CD4-positive, alpha-beta memory T cell (primary cell): ENCODE data around the gene EEPD1. TPM values are rescaled to one million over a fixed set of nuclear protein-coding genes. Genes with fewer than 3 reads are reported as not detected.
A peak's percentile ranks its signal among the peaks of the same experiment; 100 is the strongest.

Experiments
- CTCF ChIA-PET: fragments of 350-600 bp; sonication (Branson Sonifier 250); formaldehyde crosslinking; loops from one replicate; lab custom pipeline; 2021; ENCODE audit warnings: inconsistent platforms; ENCODE audit not compliant: partially characterized antibody; lab: Charles Lee
- POLR2A ChIA-PET: fragments of 350-600 bp; sonication (Branson Sonifier 250); formaldehyde crosslinking; loops from one replicate; lab custom pipeline; 2021; ENCODE audit not compliant: partially characterized antibody; lab: Charles Lee
- DNase-seq, 5 donors: peaks; one replicate each; pipeline versions ENCODE4 v3.0.0 to v3.0.0-alpha.2; 2020 to 2022; ENCODE audit warnings: mixed read lengths in 1 of 5
- H3K27ac ChIP-seq: one replicate; pipeline ENCODE4 v1.7.0; 2013; ENCODE audit warnings: low read depth, low read length
- H3K27me3 ChIP-seq: 2 replicates; pipeline ENCODE4 v1.7.0; 2013; ENCODE audit warnings: mild to moderate bottlenecking, low read length, moderate library complexity; ENCODE audit not compliant: insufficient read depth
- H3K36me3 ChIP-seq: 2 replicates; pipeline ENCODE4 v1.7.0; 2013; ENCODE audit warnings: mild to moderate bottlenecking, low read length, moderate library complexity; ENCODE audit not compliant: insufficient read depth
- H3K4me1 ChIP-seq: 2 replicates; pipeline ENCODE4 v1.7.0; 2013; ENCODE audit warnings: mild to moderate bottlenecking, low read length, moderate library complexity; ENCODE audit not compliant: insufficient read depth
- H3K4me3 ChIP-seq, 2 donors: one replicate each; pipeline ENCODE4 v1.7.0; 2013; ENCODE audit warnings: low read length in 2 of 2, mild to moderate bottlenecking in 1 of 2
- H3K9me3 ChIP-seq, 2 donors: one replicate each; pipeline ENCODE4 v1.7.0; 2013; ENCODE audit warnings: low read length in 2 of 2, control low read depth in 1 of 2; ENCODE audit not compliant: control insufficient read depth in 1 of 2
- H3K27ac Mint-ChIP-seq, 7 donors: one replicate each; pipeline ENCODE4 v1.8.0; 2020 to 2021; ENCODE audit warnings: mixed read lengths in 7 of 7, mild to moderate bottlenecking in 6 of 7, inconsistent platforms in 3 of 7, moderate library complexity in 3 of 7
- H3K27me3 Mint-ChIP-seq, 2 donors: one replicate each; pipeline ENCODE4 v1.8.0; 2020 to 2021; ENCODE audit warnings: mixed read lengths in 2 of 2
- H3K36me3 Mint-ChIP-seq, 2 donors: one replicate each; pipeline ENCODE4 v1.8.0; 2020 to 2021; ENCODE audit warnings: mixed read lengths in 2 of 2, inconsistent platforms in 1 of 2, mild to moderate bottlenecking in 1 of 2
- H3K4me1 Mint-ChIP-seq, 4 donors: one replicate each; pipeline ENCODE4 v1.8.0; 2020 to 2021; ENCODE audit warnings: mixed read lengths in 4 of 4, mild to moderate bottlenecking in 1 of 4
- H3K4me3 Mint-ChIP-seq, 8 donors: one replicate each; pipeline ENCODE4 v1.8.0; 2020 to 2021; ENCODE audit warnings: mixed read lengths in 8 of 8, mild to moderate bottlenecking in 7 of 8, moderate library complexity in 6 of 8, inconsistent platforms in 3 of 8
- H3K9me3 Mint-ChIP-seq, 8 donors: one replicate each; pipeline ENCODE4 v1.8.0; 2020 to 2021; ENCODE audit warnings: mixed read lengths in 8 of 8, mild to moderate bottlenecking in 5 of 8, inconsistent platforms in 3 of 8, moderate library complexity in 1 of 8
- intact Hi-C: fragments of 100-400 bp; cut with micrococcal nuclease; formaldehyde crosslinking; loops from one replicate; pipeline ENCODE4 v1.15.1; 2023
- polyA plus RNA-seq, 2 donors: library from polyadenylated mRNA; unstranded; fragments of 300-500 nt; fragmentation: Illumina TruSeq; gene quantifications; one replicate each; pipeline ENCODE4 v1.2.3, GENCODE V29; 2021
- total RNA-seq, 2 experiments: library from RNA; stranded (reverse); gene quantifications; one replicate each; pipeline ENCODE4 v1.2.3, GENCODE V29; 2021

Gene EEPD1
- total and polyA plus RNA-seq, 4 experiments from 2014 or later, result 6.3 to 63.0 (median 25.2) TPM

GRCh38 chr7:36285276-36285675 is 132.2 kb downstream of the EEPD1 start:
- no peaks in the 10 kb centered on the region for H3K27me3 Mint-ChIP-seq
- Histone ChIP-seq H3K4me1 (peaks cover 91% of the 10 kb centered on the region), H3K27ac (peak overlapping the region; percentile 78), H3K27me3 (no peaks in the 10 kb centered on the region), H3K4me3 (peak overlapping the region in 1 of 2 donors; percentile 23), H3K36me3 (no peaks in the 10 kb centered on the region), H3K9me3 (no peaks in the 10 kb centered on the region)
- H3K4me3 Mint-ChIP-seq, result no peak overlapping the region
- H3K9me3 Mint-ChIP-seq, result no peaks in the 10 kb centered on the region
- intact Hi-C loops, result loop anchor here (5.0 to 10.0 kb wide), 2 partner anchors 483 to 1250 kb away; partner anchors contain the start of genes DPY19L1 and SEPTIN7
- no peaks in the 10 kb centered on the region for H3K36me3 Mint-ChIP-seq
- DNase-seq, result no peak
- peaks cover 45 to 94% (median 72%) of the 10 kb centered on the region in 4 donors for H3K4me1 Mint-ChIP-seq
- ChIA-PET POLR2A (interaction anchor here (0.6 to 4.0 kb wide), 3 partner anchors 8 to 121 kb away, joined by 3 to 20 read pairs (median 4); no protein-coding TSS in a partner anchor), CTCF (interaction anchor here (2.6 to 10.7 kb wide), 2 partner anchors 164 to 300 kb away, joined by 11 to 225 read pairs; no protein-coding TSS in a partner anchor)
- peak overlapping the region; percentile 95 to 100 (median 100) for H3K27ac Mint-ChIP-seq

GRCh38 chr7:36286226-36286625 is 133.2 kb downstream of the EEPD1 start:
- CTCF ChIA-PET, result interaction anchor here (1.0 to 10.7 kb wide), 6 partner anchors 27 to 380 kb away, joined by 3 to 225 read pairs (median 8); no protein-coding TSS in a partner anchor
- intact Hi-C loops, result loop anchor here (1.0 to 10.0 kb wide), 4 partner anchors 133 to 1251 kb away; partner anchors contain the start of genes DPY19L1, EEPD1 and SEPTIN7
- peaks cover 44 to 96% (median 77%) of the 10 kb centered on the region in 4 donors for H3K4me1 Mint-ChIP-seq
- H3K27ac Mint-ChIP-seq, result peak overlapping the region; percentile 95 to 100 (median 100)
- peaks cover 2 to 5% of the 10 kb centered on the region in 2 donors for H3K36me3 Mint-ChIP-seq
- Histone ChIP-seq H3K4me3 (peak overlapping the region in 1 of 2 donors; percentile 23), H3K27ac (peak overlapping the region; percentile 78), H3K4me1 (peaks cover 91% of the 10 kb centered on the region), H3K36me3 (no peaks in the 10 kb centered on the region), H3K9me3 (no peaks in the 10 kb centered on the region), H3K27me3 (no peaks in the 10 kb centered on the region)
- peak overlapping the region; percentile 76 to 98 (median 92) for H3K4me3 Mint-ChIP-seq
- no peaks in the 10 kb centered on the region for H3K27me3 Mint-ChIP-seq
- POLR2A ChIA-PET, result interaction anchor here (0.8 to 4.0 kb wide), 7 partner anchors 22 to 592 kb away, joined by 3 to 20 read pairs (median 5); partner anchors contain the start of gene SEPTIN7
- peak; percentile 76 to 91 (median 83) for DNase-seq
- H3K9me3 Mint-ChIP-seq, result no peaks in the 10 kb centered on the region

GRCh38 chr7:36286688-36287087 is 133.6 kb downstream of the EEPD1 start:
- H3K36me3 Mint-ChIP-seq, result peaks cover 5 to 9% of the 10 kb centered on the region in 2 donors
- DNase-seq, result no peak
- peak overlapping the region in 1 of 2 donors; percentile 23 for H3K4me3 ChIP-seq
- H3K4me1 ChIP-seq, result peaks cover 93% of the 10 kb centered on the region
- no peaks in the 10 kb centered on the region for H3K27me3 Mint-ChIP-seq
- peak overlapping the region; percentile 78 for H3K27ac ChIP-seq
- no peaks in the 10 kb centered on the region for H3K27me3 ChIP-seq
- peak overlapping the region; percentile 76 to 98 (median 92) for H3K4me3 Mint-ChIP-seq
- no peaks in the 10 kb centered on the region for H3K9me3 Mint-ChIP-seq
- H3K4me1 Mint-ChIP-seq, result peaks cover 49 to 97% (median 80%) of the 10 kb centered on the region in 4 donors
- no peaks in the 10 kb centered on the region for H3K36me3 ChIP-seq
- ChIA-PET POLR2A (interaction anchor here (0.8 to 4.0 kb wide), 12 partner anchors 9 to 592 kb away, joined by 3 to 20 read pairs (median 6); partner anchors contain the start of gene SEPTIN7), CTCF (interaction anchor here (0.6 to 10.7 kb wide), 12 partner anchors 10 to 380 kb away, joined by 3 to 225 read pairs (median 4); a partner anchor contains a TSS)
- intact Hi-C loops, result loop anchor here (1.0 to 10.0 kb wide), 4 partner anchors 133 to 1252 kb away; partner anchors contain the start of genes DPY19L1, EEPD1 and SEPTIN7
- no peaks in the 10 kb centered on the region for H3K9me3 ChIP-seq
- peak overlapping the region; percentile 95 to 100 (median 100) for H3K27ac Mint-ChIP-seq

- POLR2A ChIA-PET, result interaction anchor here (0.6 to 4.0 kb wide), 16 partner anchors 10 to 1162 kb away, joined by 3 to 20 read pairs (median 5); partner anchors contain the start of genes ELMO1 and SEPTIN7
- peak; percentile 48 to 66 (median 51) for DNase-seq
- CTCF ChIA-PET, result interaction anchor here (0.6 to 10.7 kb wide), 26 partner anchors 7 to 588 kb away, joined by 3 to 225 read pairs (median 4); a partner anchor contains a TSS
- Histone ChIP-seq H3K9me3 (no peaks in the 10 kb centered on the region), H3K36me3 (no peaks in the 10 kb centered on the region), H3K27me3 (no peaks in the 10 kb centered on the region), H3K27ac (peak overlapping the region; percentile 78), H3K4me3 (peak overlapping the region; percentile 53 to 62), H3K4me1 (peaks cover 91% of the 10 kb centered on the region)
- peaks cover 52 to 97% (median 80%) of the 10 kb centered on the region in 4 donors for H3K4me1 Mint-ChIP-seq
- intact Hi-C loops, result loop anchor here (2.0 to 10.0 kb wide), 3 partner anchors 485 to 1253 kb away; partner anchors contain the start of genes DPY19L1 and SEPTIN7
- H3K36me3 Mint-ChIP-seq, result peaks cover 5 to 9% of the 10 kb centered on the region in 2 donors
- peak overlapping the region; percentile 83 to 93 (median 90) for H3K4me3 Mint-ChIP-seq
- no peaks in the 10 kb centered on the region for H3K27me3 Mint-ChIP-seq
- no peaks in the 10 kb centered on the region for H3K9me3 Mint-ChIP-seq
- H3K27ac Mint-ChIP-seq, result peak overlapping the region; percentile 95 to 100 (median 96)
Measured at GRCh38 chr7:36287371-36288241, 134.6 kb downstream of the EEPD1 start.

GRCh38 chr7:36288501-36288900 is 135.4 kb downstream of the EEPD1 start:
- Histone ChIP-seq H3K36me3 (no peaks in the 10 kb centered on the region), H3K4me3 (peak overlapping the region; percentile 53 to 62), H3K9me3 (no peaks in the 10 kb centered on the region), H3K4me1 (peaks cover 82% of the 10 kb centered on the region), H3K27me3 (no peaks in the 10 kb centered on the region), H3K27ac (peak overlapping the region; percentile 78)
- ChIA-PET CTCF (interaction anchor here (0.7 to 10.7 kb wide), 20 partner anchors 8 to 665 kb away, joined by 3 to 225 read pairs (median 6); no protein-coding TSS in a partner anchor), POLR2A (interaction anchor here (1.5 to 1.8 kb wide), 5 partner anchors 85 to 1161 kb away, joined by 5 to 11 read pairs (median 6); partner anchors contain the start of genes ELMO1 and SEPTIN7)
- H3K27me3 Mint-ChIP-seq, result no peaks in the 10 kb centered on the region
- peaks cover 5 to 9% of the 10 kb centered on the region in 2 donors for H3K36me3 Mint-ChIP-seq
- H3K9me3 Mint-ChIP-seq, result no peaks in the 10 kb centered on the region
- no peak for DNase-seq
- H3K4me3 Mint-ChIP-seq, result peak overlapping the region; percentile 83 to 93 (median 90)
- peak overlapping the region; percentile 95 to 100 (median 96) for H3K27ac Mint-ChIP-seq
- intact Hi-C loops, result loop anchor here (5.0 to 10.0 kb wide), 2 partner anchors 486 to 1254 kb away; partner anchors contain the start of genes DPY19L1 and SEPTIN7
- peaks cover 49 to 89% (median 73%) of the 10 kb centered on the region in 4 donors for H3K4me1 Mint-ChIP-seq

- peaks cover 5 to 9% of the 10 kb centered on the region in 2 donors for H3K36me3 Mint-ChIP-seq
- POLR2A ChIA-PET, result interaction anchor here (2.2 kb wide), 1 partner anchor 305 kb away, joined by 7 read pairs; no protein-coding TSS in a partner anchor
- no peaks in the 10 kb centered on the region for H3K9me3 Mint-ChIP-seq
- H3K4me1 ChIP-seq, result peaks cover 67% of the 10 kb centered on the region
- no peak overlapping the region for H3K4me3 ChIP-seq
- intact Hi-C loops, result loop anchor here (5.0 to 10.0 kb wide), 2 partner anchors 488 to 1255 kb away; partner anchors contain the start of genes DPY19L1 and SEPTIN7
- no peak overlapping the region for H3K27ac ChIP-seq
- CTCF ChIA-PET, result interaction anchor here (0.8 to 10.7 kb wide), 26 partner anchors 9 to 384 kb away, joined by 3 to 225 read pairs (median 4); no protein-coding TSS in a partner anchor
- no peak for DNase-seq
- peak overlapping the region in 2 of 8 donors; percentile 20 to 53 for H3K4me3 Mint-ChIP-seq
- no peaks in the 10 kb centered on the region for H3K27me3 Mint-ChIP-seq
- H3K27me3 ChIP-seq, result no peaks in the 10 kb centered on the region
- peaks cover 40 to 73% (median 59%) of the 10 kb centered on the region in 4 donors for H3K4me1 Mint-ChIP-seq
- peak overlapping the region; percentile 0 to 95 (median 70) for H3K27ac Mint-ChIP-seq
- no peaks in the 10 kb centered on the region for H3K36me3 ChIP-seq
- no peaks in the 10 kb centered on the region for H3K9me3 ChIP-seq
Measured at GRCh38 chr7:36289833-36290661, 137.0 kb downstream of the EEPD1 start.
